CD1c-positive myeloid dendritic cell (primary cell): ENCODE data around the gene C7orf33.
A peak's percentile ranks its signal among the peaks of the same experiment; 100 is the strongest.
"Not testable (repeated sequence)": the region's sequence is repeated elsewhere in the genome, so short reads cannot be mapped to it uniquely, and the experiment has no call there.

ENCODE experiments used
- DNase-seq: peaks from one replicate; pipeline ENCODE4 v3.0.0-alpha.2; 2016; ENCODE audit errors: extremely low spot score

The C7orf33 gene

GRCh38 chr7:148580446-148580845 lies 10.1 kb upstream of the C7orf33 start:
- no peak for DNase-seq

GRCh38 chr7:148581624-148582023 lies 8.9 kb upstream of the C7orf33 start:
- peak; percentile 53 for DNase-seq

DNA sequence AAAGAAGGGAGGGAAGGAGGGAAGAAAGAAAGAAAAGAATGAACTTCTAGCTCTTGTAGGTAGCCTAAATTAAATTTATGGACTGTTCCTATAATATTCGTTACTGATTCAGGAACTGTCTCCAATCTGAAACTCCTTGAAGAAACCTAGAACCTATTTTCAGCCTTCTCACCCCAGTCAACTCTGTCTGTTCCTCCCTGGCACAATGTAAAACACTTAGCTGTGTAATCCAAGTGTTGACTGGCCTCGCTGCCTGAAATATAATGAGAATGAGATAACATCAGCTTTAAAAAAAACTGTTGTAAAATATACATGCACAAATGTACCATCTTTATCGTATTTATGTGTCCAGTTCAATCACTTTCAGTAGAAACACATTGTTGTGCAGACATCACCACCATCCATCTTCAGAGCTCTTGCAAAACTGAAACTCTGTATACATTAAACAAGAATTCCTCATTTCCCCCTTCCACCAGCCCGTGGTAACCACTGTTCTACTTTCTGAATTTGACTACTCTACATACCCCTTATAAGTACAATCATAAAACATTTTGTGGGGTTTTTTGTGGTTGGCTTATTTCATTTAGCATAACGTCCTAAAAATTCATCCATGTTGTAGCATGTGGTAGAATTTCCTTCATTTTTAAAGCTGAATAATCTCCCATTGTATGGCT lies 6.3 kb upstream of the C7orf33 start:
- peak; percentile 44 for DNase-seq

- DNase-seq = no peak
Measured at GRCh38 chr7:148585399-148585798, 5.2 kb upstream of the C7orf33 start.

DNA sequence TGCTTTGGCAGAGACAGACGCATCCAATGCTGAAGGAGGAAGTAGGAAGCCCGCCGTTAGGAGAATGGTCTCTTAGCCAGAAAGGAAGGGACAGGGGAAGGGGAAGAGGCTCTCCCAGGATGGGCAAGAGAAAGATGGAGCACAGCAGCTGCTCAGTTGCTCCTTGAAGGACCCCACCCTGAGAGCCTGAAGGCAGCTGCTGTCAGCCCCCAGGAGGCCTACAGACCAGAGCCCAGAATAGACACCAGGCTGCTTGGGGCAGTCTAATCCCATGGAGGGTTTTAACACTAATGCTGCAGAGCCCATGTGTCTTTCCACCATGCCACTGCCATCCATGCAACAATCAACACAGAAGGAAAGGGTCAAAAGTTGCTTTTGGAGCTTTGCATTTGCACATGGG lies 3.5 kb upstream of the C7orf33 start:
- DNase-seq = no peak

DNA sequence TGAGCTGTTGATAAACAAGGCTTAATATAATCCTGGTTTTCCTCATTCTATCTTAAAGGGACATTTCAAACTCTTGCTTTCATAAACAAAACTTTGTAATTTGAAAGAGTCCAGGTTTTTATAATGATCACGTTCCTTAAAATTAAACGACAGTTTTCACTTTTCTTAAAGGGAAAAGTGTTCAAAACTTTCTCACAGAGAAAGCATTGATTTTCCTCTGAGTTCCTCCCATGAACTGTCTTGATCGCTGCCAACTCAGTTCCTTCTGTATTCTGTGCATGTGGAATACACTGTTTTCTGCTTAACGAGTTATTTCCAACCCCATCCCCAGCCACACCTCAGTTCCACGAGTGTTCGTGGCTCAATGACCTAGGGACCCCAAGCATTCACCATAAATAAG lies 2.4 kb upstream of the C7orf33 start:
- no peak for DNase-seq

DNA sequence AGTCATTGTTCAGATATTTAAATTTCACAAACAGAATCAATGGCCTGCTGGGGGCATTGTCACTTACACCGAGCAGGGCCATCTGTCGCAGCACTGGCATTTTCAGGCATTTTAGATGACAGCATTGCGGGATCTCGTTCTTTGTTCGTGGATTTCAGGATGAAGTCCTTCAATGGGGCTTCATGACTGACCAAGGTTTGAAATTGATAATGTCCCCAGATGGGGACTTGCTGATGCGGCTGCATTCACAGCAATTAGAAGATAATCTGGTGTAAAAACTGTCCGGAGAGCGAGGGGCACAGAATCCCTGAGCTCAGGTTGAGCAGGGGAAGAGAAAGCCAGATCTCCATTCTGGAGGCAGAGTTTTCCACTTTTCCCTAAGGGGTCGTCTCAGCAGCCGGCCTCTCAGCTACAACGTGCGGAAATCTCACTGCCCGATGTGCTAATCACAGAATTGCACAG lies 1.9 kb upstream of the C7orf33 start:
- DNase-seq = no peak

GRCh38 chr7:148589640-148590039 lies 926 bp upstream of the C7orf33 start:
- no peak for DNase-seq

- DNase-seq = not testable (repeated sequence)
Measured at GRCh38 chr7:148596354-148596753, 5.8 kb downstream of the C7orf33 start.

- DNase-seq = no peak
Measured at GRCh38 chr7:148598351-148598750, 7.8 kb downstream of the C7orf33 start.

- DNase-seq = no peak
Measured at GRCh38 chr7:148605350-148605749, 14.8 kb downstream of the C7orf33 start.

GRCh38 chr7:148607151-148607661 lies 16.6 kb downstream of the C7orf33 start:
- DNase-seq = no peak

DNA sequence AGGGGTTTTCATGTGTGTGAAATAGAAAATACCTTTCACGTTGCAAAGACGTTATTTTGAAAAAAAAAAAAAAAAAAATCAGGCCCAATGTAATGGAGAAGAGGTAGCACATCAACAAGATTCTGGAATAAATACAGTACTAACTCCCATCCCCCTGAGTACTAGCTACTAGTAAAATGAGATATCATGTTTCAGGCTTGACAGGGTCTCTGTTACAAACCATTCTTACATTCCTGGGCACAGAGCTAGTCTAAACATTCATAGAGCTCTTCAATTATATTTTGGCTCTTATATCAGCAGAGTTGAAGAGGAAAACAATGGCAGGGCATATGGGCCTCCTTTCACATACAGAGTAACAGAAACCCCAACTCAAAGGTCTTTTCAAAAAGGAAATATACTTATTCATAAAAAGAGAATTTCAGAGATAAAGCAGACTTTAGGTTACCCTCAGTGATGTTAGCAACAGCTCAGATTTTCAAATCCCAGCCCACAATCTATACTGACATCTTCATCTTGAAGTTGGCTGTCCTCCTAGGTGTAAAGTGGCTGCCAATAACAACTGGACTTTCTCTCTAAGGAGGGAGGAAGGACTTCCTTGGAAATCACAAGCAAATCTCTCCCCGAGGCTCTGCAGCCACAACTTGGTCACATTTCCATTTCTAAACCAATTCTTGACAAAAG lies 18.6 kb downstream of the C7orf33 start:
- no peak for DNase-seq

GRCh38 chr7:148611692-148612091 lies 21.1 kb downstream of the C7orf33 start:
- DNase-seq = no peak

- no peak for DNase-seq
Measured at GRCh38 chr7:148615085-148615730, 24.6 kb downstream of the C7orf33 start.

DNA sequence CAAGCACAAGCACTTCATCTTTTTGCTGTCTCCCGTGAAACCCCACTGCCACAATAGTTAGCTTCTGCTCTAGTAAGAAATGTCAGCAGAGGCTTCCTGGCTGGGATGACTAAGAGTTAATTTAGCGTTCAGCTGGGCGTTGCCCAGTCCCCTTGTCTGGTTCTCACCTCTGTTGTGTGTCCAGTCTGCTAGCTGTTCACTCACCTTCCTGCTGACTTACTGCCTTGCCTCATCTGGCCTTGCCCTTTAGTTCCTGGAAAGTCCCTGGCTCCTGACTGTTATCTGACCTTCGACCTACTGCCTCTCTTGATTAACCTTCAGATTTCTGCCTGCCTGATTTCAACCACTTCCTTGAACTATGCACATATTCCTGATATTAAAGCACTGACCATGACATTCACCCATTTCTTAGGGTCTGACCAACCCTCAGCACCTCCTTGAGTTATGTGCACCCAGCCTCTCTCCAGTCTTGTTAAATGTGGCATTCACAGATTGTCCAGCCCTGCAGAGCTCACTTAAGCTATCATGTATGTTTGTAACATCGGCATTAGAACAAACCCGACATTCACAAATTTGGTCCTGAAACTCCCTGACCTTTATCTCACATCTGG lies 30.3 kb downstream of the C7orf33 start:
- peak; percentile 29 for DNase-seq

DNA sequence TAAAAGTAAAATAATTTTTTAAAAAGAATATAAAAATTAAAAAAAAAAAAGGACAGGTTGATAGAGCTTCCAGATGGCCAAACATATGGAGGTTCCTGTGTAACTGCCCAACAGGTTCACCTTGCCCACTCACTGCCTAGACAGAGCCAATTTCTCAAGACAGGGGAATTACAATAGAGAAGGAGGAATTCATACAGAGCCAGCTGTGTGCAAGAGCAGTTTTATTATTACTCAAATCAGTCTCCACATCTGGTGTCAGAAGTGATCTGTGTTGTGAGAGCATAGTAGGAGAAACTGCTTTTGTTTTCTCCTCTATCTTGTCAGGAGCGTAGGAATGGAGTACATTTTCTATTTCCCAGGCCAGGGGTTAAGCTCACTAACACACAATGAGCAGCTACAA lies 31.0 kb downstream of the C7orf33 start:
- DNase-seq = no peak

DNA sequence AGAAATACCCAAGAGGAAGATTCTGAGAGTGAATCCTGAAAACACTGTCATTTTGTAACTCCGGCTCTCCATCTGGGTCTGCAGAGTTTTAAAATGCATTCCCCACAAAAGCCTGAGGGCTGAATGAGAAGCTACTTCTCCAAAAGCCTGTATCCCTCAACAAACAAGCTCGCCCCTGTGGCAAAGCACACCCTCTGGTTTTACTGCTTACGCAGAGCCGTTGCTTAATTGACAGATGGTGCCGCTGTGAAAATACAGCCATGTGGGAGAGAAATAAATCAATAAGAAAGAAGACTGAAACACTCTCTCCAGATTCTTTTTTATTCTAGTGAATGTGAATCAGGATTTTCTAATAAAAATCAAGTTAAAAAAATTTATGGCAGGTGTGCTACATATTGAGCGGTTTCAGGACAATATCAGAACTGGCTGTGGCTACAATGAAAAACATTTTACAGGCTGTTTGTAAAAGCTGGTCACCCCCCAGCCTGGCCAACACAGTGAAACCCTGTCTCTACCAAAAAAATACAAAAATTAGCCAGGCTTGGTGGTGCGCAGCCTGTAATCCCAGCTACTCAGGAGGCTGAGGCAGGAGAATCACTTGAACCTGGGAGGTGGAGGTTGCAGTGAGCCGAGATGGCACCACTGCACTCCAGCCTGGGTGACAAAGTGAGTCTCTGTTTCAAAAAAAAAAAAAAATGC lies 32.5 kb downstream of the C7orf33 start:
- peak; percentile 21 for DNase-seq

DNA sequence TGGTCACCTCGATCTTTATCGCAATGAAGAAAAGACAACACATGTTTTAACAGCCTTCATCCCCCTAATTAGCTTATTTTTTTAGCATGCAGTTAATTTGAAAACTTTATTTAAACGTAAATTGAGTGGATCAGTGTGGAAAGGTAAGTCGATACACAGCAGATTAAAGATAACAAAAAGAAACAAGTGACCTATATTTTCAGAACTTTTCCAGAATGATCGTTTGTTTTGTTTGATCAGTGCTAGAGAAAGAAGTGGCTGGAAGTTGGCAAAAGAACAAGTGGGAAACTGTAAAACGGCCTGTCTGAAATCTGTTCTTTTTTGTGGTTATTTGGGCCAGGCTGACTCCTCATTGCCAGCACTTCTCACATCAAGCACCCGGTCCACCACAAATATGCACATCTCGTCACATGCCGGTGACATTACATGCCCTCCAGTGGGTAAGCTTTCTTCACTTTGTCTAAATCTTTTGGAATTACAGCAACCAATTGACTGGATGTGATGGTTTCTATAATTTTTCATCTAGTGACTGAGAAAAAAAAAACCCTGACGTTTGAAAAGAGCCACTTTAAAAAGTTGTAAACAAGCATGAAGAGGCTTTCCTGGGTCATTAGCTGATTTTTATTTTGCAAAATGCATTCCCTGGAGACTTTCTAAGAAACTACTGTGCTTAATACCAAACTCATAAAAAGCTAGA lies 33.2 kb downstream of the C7orf33 start:
- DNase-seq = no peak

DNA sequence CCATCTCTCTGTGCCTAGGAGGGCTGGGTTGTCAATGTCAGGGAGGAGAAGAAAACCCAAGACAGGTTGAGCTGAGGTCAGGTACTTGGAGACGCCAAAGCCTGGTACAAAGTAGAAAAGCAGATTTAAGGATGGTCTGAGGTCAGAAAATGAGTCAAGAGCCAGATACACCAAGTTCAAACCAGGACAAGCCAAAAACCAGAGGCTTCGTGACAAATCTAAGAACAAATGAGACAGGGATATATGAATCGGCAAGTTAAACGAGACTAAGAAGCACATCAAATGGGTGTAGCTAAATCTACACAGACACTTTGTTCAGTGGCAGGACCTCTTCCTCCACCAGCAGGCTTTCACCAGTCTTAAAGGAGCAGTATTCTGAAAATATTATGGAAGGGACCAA lies 34.2 kb downstream of the C7orf33 start:
- DNase-seq = no peak

GRCh38 chr7:148625342-148625741 lies 34.8 kb downstream of the C7orf33 start:
- DNase-seq = no peak
